Stimulated activated CD8-positive, alpha-beta memory T cell treated with anti-CD3 and anti-CD28 coated beads, Interleukin-15, amount 100 ng/mL, for 24 hours (primary cell): ENCODE results near the gene OPN1LW.
A peak's percentile ranks its signal among the peaks of the same experiment; 100 is the strongest.
"Not testable (repeated sequence)": the region's sequence is repeated elsewhere in the genome, so short reads cannot be mapped to it uniquely, and the experiment has no call there.

Experiments
- DNase-seq: peaks from one replicate; pipeline ENCODE4 v3.0.0-alpha.2; 2020; ENCODE audit warnings: low read depth

OPN1LW gene

GRCh38 chrX:154135458-154136229 is 8.4 kb upstream of the OPN1LW start:
- DNase-seq, result no peak

- DNase-seq, result peak; percentile 29
These were observed 7.3 kb upstream of the OPN1LW start for GRCh38 chrX:154136627-154137161.

- DNase-seq, result no peak
These were observed 5.2 kb upstream of the OPN1LW start for GRCh38 chrX:154138857-154139256.

- DNase-seq, result no peak
These were observed 3.8 kb upstream of the OPN1LW start for GRCh38 chrX:154140206-154140605.

GRCh38 chrX:154140742-154141141 is 3.3 kb upstream of the OPN1LW start:
- DNase-seq, result no peak

- DNase-seq, result no peak
These were observed 1.7 kb upstream of the OPN1LW start for GRCh38 chrX:154142386-154142785.

- no peak for DNase-seq
These were observed 895 bp upstream of the OPN1LW start for GRCh38 chrX:154142950-154143745.

- not testable (repeated sequence) for DNase-seq
These were observed 7.0 kb downstream of the OPN1LW start for GRCh38 chrX:154151030-154151429.

- not testable (repeated sequence) for DNase-seq
These were observed 12.2 kb downstream of the OPN1LW start for GRCh38 chrX:154156221-154156620.

GRCh38 chrX:154157207-154157606 is 13.2 kb downstream of the OPN1LW start:
- DNase-seq, result not testable (repeated sequence)

- DNase-seq, result not testable (repeated sequence)
These were observed 15.3 kb downstream of the OPN1LW start for GRCh38 chrX:154159345-154159744.

GRCh38 chrX:154164902-154165301 is 20.9 kb downstream of the OPN1LW start:
- not testable (repeated sequence) for DNase-seq

- not testable (repeated sequence) for DNase-seq
These were observed 24.3 kb downstream of the OPN1LW start for GRCh38 chrX:154168384-154168783.

GRCh38 chrX:154172535-154172943 is 28.5 kb downstream of the OPN1LW start:
- not testable (repeated sequence) for DNase-seq

GRCh38 chrX:154174356-154174755 is 30.3 kb downstream of the OPN1LW start:
- not testable (repeated sequence) for DNase-seq

GRCh38 chrX:154182296-154182695 is 38.3 kb downstream of the OPN1LW start, which contains the start of gene OPN1MW:
Gene OPN1MW, plus strand, starts transcription at chrX:154182596. Its CDS starts 82 bp downstream, at chrX:154182678.
- DNase-seq, result not testable (repeated sequence)

- not testable (repeated sequence) for DNase-seq
These were observed 39.8 kb downstream of the OPN1LW start for GRCh38 chrX:154183794-154184193.

GRCh38 chrX:154192846-154193245 is 48.8 kb downstream of the OPN1LW start:
- DNase-seq, result not testable (repeated sequence)

- DNase-seq, result not testable (repeated sequence)
These were observed 50.3 kb downstream of the OPN1LW start for GRCh38 chrX:154194316-154194715.

GRCh38 chrX:154196466-154196865 is 52.4 kb downstream of the OPN1LW start:
- DNase-seq, result not testable (repeated sequence)
